ENCODE results near the gene TMEM120A.

DNA sequence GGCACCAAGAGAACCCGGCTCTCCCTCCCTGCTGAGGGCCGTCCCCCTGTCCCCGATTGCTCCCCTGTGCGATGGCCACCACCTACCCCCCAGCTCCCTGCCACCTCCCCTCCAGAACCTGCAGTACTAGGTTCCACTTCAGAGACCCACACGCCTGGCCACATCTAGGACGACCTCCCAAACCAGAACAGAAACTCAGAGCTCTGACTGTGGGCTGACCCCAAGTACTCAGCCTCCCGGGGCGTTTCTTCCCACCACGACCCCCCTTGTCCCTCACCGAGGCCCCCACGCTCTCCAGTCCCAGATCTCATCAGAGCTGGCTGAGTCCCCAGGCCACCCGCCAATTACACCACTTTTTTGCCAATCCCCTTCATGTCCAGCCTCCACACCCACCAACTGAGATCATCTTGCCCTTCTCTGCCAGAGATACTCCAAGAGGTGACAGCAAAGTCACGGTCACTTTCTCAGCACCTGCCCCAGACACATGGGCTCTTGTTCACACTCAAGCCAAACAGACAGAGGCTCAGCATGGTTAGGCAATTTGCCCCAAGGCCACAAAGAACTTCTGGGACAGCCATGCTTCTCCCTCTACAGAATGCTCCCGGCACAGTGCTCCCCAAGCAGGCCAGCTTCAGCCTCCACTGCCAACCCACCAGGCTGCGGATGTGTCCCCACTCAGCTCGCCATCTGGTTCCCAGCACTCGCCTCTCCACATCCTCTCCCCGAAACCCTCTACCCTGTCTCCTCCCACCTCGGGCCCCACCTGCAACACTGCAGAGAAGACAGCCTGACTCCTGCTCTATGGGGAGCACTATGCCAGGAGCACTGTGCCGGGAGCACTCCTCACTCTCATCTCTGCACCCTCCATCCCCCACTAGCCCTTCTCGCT, 4.7 kb downstream of the TMEM120A start:
- TF ChIP-seq STAT1 (IDR thresholded peaks at IDR 0.05; ENCODE audit: unreplicated experiment) (no peak), POLR2AphosphoS5 (IDR thresholded peaks at IDR 0.05; ENCODE audit: low read depth) (no peak), EZH2 (IDR thresholded peaks at IDR 0.05; ENCODE audit: low read depth, unreplicated experiment) (no peak), NANOG (IDR thresholded peaks at IDR 0.05; ENCODE audit: borderline replicate concordance) (no peak), EZH2phosphoT487 (IDR thresholded peaks at IDR 0.05; ENCODE audit: unreplicated experiment) (no peak), CREB1 (CRISPR knock-in tag; IDR thresholded peaks at IDR 0.05; ENCODE audit: low read depth) (no peak)
- TF ChIP-seq, protein P1, sequence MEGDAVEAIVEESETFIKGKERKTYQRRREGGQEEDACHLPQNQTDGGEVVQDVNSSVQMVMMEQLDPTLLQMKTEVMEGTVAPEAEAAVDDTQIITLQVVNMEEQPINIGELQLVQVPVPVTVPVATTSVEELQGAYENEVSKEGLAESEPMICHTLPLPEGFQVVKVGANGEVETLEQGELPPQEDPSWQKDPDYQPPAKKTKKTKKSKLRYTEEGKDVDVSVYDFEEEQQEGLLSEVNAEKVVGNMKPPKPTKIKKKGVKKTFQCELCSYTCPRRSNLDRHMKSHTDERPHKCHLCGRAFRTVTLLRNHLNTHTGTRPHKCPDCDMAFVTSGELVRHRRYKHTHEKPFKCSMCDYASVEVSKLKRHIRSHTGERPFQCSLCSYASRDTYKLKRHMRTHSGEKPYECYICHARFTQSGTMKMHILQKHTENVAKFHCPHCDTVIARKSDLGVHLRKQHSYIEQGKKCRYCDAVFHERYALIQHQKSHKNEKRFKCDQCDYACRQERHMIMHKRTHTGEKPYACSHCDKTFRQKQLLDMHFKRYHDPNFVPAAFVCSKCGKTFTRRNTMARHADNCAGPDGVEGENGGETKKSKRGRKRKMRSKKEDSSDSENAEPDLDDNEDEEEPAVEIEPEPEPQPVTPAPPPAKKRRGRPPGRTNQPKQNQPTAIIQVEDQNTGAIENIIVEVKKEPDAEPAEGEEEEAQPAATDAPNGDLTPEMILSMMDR (conservative IDR thresholded peaks at IDR 0.05; ENCODE audit: low read depth in 2 of 2): no peak
- TF ChIP-seq, protein P2, sequence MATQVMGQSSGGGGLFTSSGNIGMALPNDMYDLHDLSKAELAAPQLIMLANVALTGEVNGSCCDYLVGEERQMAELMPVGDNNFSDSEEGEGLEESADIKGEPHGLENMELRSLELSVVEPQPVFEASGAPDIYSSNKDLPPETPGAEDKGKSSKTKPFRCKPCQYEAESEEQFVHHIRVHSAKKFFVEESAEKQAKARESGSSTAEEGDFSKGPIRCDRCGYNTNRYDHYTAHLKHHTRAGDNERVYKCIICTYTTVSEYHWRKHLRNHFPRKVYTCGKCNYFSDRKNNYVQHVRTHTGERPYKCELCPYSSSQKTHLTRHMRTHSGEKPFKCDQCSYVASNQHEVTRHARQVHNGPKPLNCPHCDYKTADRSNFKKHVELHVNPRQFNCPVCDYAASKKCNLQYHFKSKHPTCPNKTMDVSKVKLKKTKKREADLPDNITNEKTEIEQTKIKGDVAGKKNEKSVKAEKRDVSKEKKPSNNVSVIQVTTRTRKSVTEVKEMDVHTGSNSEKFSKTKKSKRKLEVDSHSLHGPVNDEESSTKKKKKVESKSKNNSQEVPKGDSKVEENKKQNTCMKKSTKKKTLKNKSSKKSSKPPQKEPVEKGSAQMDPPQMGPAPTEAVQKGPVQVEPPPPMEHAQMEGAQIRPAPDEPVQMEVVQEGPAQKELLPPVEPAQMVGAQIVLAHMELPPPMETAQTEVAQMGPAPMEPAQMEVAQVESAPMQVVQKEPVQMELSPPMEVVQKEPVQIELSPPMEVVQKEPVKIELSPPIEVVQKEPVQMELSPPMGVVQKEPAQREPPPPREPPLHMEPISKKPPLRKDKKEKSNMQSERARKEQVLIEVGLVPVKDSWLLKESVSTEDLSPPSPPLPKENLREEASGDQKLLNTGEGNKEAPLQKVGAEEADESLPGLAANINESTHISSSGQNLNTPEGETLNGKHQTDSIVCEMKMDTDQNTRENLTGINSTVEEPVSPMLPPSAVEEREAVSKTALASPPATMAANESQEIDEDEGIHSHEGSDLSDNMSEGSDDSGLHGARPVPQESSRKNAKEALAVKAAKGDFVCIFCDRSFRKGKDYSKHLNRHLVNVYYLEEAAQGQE (IDR thresholded peaks at IDR 0.05; ENCODE audit: unreplicated experiment): no peak

Measured in GM23338 (cell line).